Endothelial cell of umbilical vein (primary cell): ENCODE measurements around the gene LRIF1. TPM values are rescaled to one million over a fixed set of nuclear protein-coding genes. Genes with fewer than 3 reads are reported as not detected.

Experiments used
- BruUV-seq: library from RNA; stranded (reverse); fragments of 400-500 nt; replicated peaks from 2 replicates; lab custom pipeline; 2021; lab: Mats Ljungman, UMichigan
- CTCF ChIA-PET: fragments of 300-600, 350-600 bp; sonication (Branson Sonifier 250); formaldehyde crosslinking; loops from one replicate; lab custom pipeline; 2021; ENCODE audit warnings: antibody characterized with exemption, inconsistent platforms; lab: Charles Lee
- POLR2A ChIA-PET: fragments of 300-600, 350-600 bp; sonication (Branson Sonifier 250); formaldehyde crosslinking; loops from one replicate; lab custom pipeline; 2021; ENCODE audit warnings: antibody characterized with exemption, inconsistent platforms; lab: Charles Lee
- DNase-seq: peaks from one replicate; pipeline ENCODE4 v3.0.0-alpha.2; 2011; ENCODE audit warnings: low read depth, low spot score
- FAIRE-seq: peaks from 2 replicates; lab custom pipeline; 2011; peaks lifted over from hg19 to GRCh38; lab: Jason Lieb, UNC
- H2AFZ ChIP-seq: 2 replicates; pipeline ENCODE4 v1.6.0; 2012; ENCODE audit warnings: low read depth, low read length, control low read depth, inconsistent platforms
- H3K27ac ChIP-seq: 2 replicates; pipeline ENCODE4 v1.5.1; 2011; ENCODE audit warnings: low read depth, mild to moderate bottlenecking, control low read depth, low read length, moderate library complexity; ENCODE audit not compliant: insufficient read depth
- H3K27me3 ChIP-seq, 2 experiments: 2 replicates each; pipeline versions ENCODE4 v1.6.0 to v1.6.1; 2011; ENCODE audit warnings: low read length in 2 of 2, mixed read lengths in 1 of 2; ENCODE audit not compliant: control insufficient read depth in 2 of 2, insufficient read depth in 2 of 2
- H3K36me3 ChIP-seq, 2 experiments: 2 replicates in 1 of 2; 3 replicates in 1 of 2; pipeline ENCODE4 v1.5.1; 2011; ENCODE audit warnings: low read length in 2 of 2, mild to moderate bottlenecking in 1 of 2, moderate library complexity in 1 of 2; ENCODE audit not compliant: control insufficient read depth in 2 of 2, insufficient read depth in 2 of 2; ENCODE audit errors: extremely low read depth in 1 of 2
- H3K4me1 ChIP-seq: 3 replicates; pipeline ENCODE4 v1.5.1; 2011; ENCODE audit warnings: mild to moderate bottlenecking, low read length; ENCODE audit not compliant: control insufficient read depth, insufficient read depth; ENCODE audit errors: extremely low read depth
- H3K4me2 ChIP-seq: 2 replicates; pipeline ENCODE4 v1.6.1; 2011; ENCODE audit warnings: low read length, control low read depth, mixed read lengths; ENCODE audit not compliant: insufficient read depth
- H3K4me3 ChIP-seq, 3 experiments: fragments of 200-600 bp in 1 of 3; sonication (generic), shearing (Covaris generic) in 1 of 3; replicated peaks in 1 of 3; 2 replicates each; pipeline ENCODE4 v1.5.1; 2011 to 2016; ENCODE audit warnings: control low read depth in 3 of 3, low read length in 3 of 3, mild to moderate bottlenecking in 2 of 3, inconsistent platforms in 1 of 3, low read depth in 1 of 3, moderate library complexity in 1 of 3; ENCODE audit not compliant: insufficient read depth in 1 of 3
- H3K79me2 ChIP-seq: 2 replicates; pipeline ENCODE4 v1.6.0; 2012; ENCODE audit warnings: low read length, inconsistent platforms; ENCODE audit not compliant: control insufficient read depth, insufficient read depth
- H3K9ac ChIP-seq: replicated peaks from 2 replicates; pipeline ENCODE3; 2011; ENCODE audit warnings: low read length, control low read depth; ENCODE audit not compliant: insufficient read depth; ENCODE audit errors: extremely low read depth
- H3K9me1 ChIP-seq: replicated peaks from 3 replicates; pipeline ENCODE4 v1.6.0; 2011; ENCODE audit warnings: mild to moderate bottlenecking, low read length; ENCODE audit not compliant: control insufficient read depth, insufficient read depth; ENCODE audit errors: extremely low read depth
- H3K9me3 ChIP-seq: replicated peaks from 2 replicates; pipeline ENCODE4 v1.5.1; 2012; ENCODE audit warnings: low read length, inconsistent platforms; ENCODE audit not compliant: control insufficient read depth, insufficient read depth
- H4K20me1 ChIP-seq: replicated peaks from 2 replicates; pipeline ENCODE3; 2011; ENCODE audit warnings: mild to moderate bottlenecking, low read length; ENCODE audit not compliant: control insufficient read depth, insufficient read depth; ENCODE audit errors: extremely low read depth
- CTCF ChIP-seq, 2 donors: IDR thresholded peaks; 1 replicate in 1 of 2; 2 replicates in 1 of 2; pipeline ENCODE4 v1.5.1; 2011; ENCODE audit warnings: low read length in 2 of 2, mild to moderate bottlenecking in 2 of 2, moderate library complexity in 2 of 2, control low read depth in 1 of 2, inconsistent platforms in 1 of 2, low read depth in 1 of 2; ENCODE audit not compliant: insufficient read depth in 1 of 2; ENCODE audit errors: extremely low read depth in 1 of 2
- EZH2 ChIP-seq: IDR thresholded peaks from 2 replicates; pipeline ENCODE4 v1.6.1; 2012; ENCODE audit warnings: borderline replicate concordance, low read depth, mild to moderate bottlenecking, moderate library complexity, low read length, inconsistent platforms; ENCODE audit not compliant: severe bottlenecking
- FOS ChIP-seq: IDR thresholded peaks from 2 replicates; pipeline ENCODE4 v1.6.1; 2011; ENCODE audit warnings: mild to moderate bottlenecking, low read length, moderate library complexity, borderline replicate concordance; ENCODE audit not compliant: insufficient read depth
- GATA2 ChIP-seq: IDR thresholded peaks from 2 replicates; pipeline ENCODE4 v1.7.0; 2011; ENCODE audit warnings: low read depth, mild to moderate bottlenecking, moderate library complexity, mixed read lengths, low read length; ENCODE audit not compliant: insufficient read length, insufficient read depth
- JUN ChIP-seq: IDR thresholded peaks from 2 replicates; pipeline ENCODE4 v1.6.1; 2011; ENCODE audit warnings: borderline replicate concordance, low read depth; ENCODE audit not compliant: insufficient read length, insufficient read depth
- MAX ChIP-seq: IDR thresholded peaks from 2 replicates; pipeline ENCODE4 v1.6.1; 2011; ENCODE audit not compliant: insufficient read depth, insufficient read length
- MYC ChIP-seq: IDR thresholded peaks from one replicate; pipeline ENCODE4 v1.6.1; 2011; ENCODE audit warnings: mild to moderate bottlenecking, low read depth, low read length
- POLR2A ChIP-seq: IDR thresholded peaks from 2 replicates; pipeline ENCODE4 v1.6.1; 2012; ENCODE audit warnings: low read depth, mild to moderate bottlenecking, control low read depth, low read length
- POLR2AphosphoS5 ChIP-seq: IDR thresholded peaks from 2 replicates; pipeline ENCODE4 v1.6.1; 2012; ENCODE audit warnings: low read depth, mild to moderate bottlenecking, control low read depth, low read length, moderate library complexity; ENCODE audit not compliant: insufficient read depth
- dilution Hi-C: fragments of 300-500 bp; cut with MboI; formaldehyde crosslinking; loops from one replicate; pipeline ENCODE4 v1.15.0; 2019; ENCODE audit warnings: low sequenced_read_pairs; ENCODE audit not compliant: extremely low pct_ligation_motif_present
- intact Hi-C: fragments of 100-400 bp; cut with micrococcal nuclease; formaldehyde crosslinking; loops from one replicate; pipeline ENCODE4 v1.10.0; 2022
- polyA plus RNA-seq, 4 experiments: library from polyadenylated mRNA; depleted of rRNA in 3 of 4; stranded (reverse) in 3 of 4; unstranded in 1 of 4; fragments of >200 nt; gene quantifications; 2 replicates each; pipeline versions ENCODE4 v1.2.1 to v1.2.3, GENCODE V29; 2011 to 2012; ENCODE audit warnings: missing spikeins in 1 of 4
- total RNA-seq: library from RNA; stranded (reverse); gene quantifications from 2 replicates; pipeline ENCODE4 v1.2.3, GENCODE V29; 2021

Gene LRIF1
- total and polyA plus RNA-seq, 2 donors (not counting 3 experiments of a cell fraction or from before 2014, with no cell fraction given) = 3.5 to 13.0 TPM

- Histone ChIP-seq H3K9ac (no peak overlapping the region), H3K4me2 (no peak overlapping the region), H3K4me3 (no peak overlapping the region), H3K79me2 (no peaks in the 10 kb centered on the region), H3K9me3 (no peaks in the 10 kb centered on the region), H3K27ac (no peak overlapping the region), H3K27me3 (no peaks in the 10 kb centered on the region), H3K4me1 (no peaks in the 10 kb centered on the region), H2AFZ (no peak overlapping the region), H3K9me1 (no peaks in the 10 kb centered on the region), H3K36me3 (no peaks in the 10 kb centered on the region), H4K20me1 (no peaks in the 10 kb centered on the region)
- TF ChIP-seq FOS = no peak
- no peak for TF ChIP-seq GATA2
- no peak for TF ChIP-seq MYC
- no peak for TF ChIP-seq JUN
- TF ChIP-seq MAX = no peak
- no peak for TF ChIP-seq POLR2A
- no peak for TF ChIP-seq EZH2
- TF ChIP-seq POLR2AphosphoS5 = no peak
- no peak for TF ChIP-seq CTCF (IDR thresholded peaks at IDR 0.05; ENCODE audit: extremely low read depth in 1 of 2, insufficient read depth in 1 of 2, low read depth in 1 of 2, low read length in 2 of 2)
- ChIA-PET POLR2A (no interaction called here), CTCF (no interaction called here)
- no peak for DNase-seq
- dilution Hi-C loops = no loop called here
- BruUV-seq = no TSS peak
- FAIRE-seq = no peak
- intact Hi-C loops = no loop called here
Measured at GRCh38 chr1:110986407-110986891, 22.7 kb upstream of the LRIF1 start.
